Measurements from ENCODE around the gene RNF130.

DNA sequence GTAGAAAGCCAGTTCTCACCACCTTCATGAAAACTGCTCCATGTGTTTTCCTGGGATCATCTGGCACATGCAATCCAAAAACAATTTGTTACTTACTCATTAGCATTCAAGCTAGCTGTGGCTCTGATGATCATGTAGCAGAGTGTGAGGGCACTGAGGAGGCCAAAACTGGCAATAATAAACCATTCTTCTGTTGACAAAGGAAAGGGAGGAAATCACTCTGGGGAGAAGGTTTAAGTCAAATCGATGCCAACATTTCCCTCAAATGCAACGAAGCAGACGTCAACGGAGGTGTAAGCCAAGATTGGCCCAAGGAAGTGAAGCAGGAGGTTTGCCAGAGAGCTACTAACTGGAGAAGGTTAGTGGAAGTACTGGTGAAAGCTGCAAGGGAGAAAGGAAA lies 108.2 kb downstream of the RNF130 start:
- TF ChIP-seq, protein P1, sequence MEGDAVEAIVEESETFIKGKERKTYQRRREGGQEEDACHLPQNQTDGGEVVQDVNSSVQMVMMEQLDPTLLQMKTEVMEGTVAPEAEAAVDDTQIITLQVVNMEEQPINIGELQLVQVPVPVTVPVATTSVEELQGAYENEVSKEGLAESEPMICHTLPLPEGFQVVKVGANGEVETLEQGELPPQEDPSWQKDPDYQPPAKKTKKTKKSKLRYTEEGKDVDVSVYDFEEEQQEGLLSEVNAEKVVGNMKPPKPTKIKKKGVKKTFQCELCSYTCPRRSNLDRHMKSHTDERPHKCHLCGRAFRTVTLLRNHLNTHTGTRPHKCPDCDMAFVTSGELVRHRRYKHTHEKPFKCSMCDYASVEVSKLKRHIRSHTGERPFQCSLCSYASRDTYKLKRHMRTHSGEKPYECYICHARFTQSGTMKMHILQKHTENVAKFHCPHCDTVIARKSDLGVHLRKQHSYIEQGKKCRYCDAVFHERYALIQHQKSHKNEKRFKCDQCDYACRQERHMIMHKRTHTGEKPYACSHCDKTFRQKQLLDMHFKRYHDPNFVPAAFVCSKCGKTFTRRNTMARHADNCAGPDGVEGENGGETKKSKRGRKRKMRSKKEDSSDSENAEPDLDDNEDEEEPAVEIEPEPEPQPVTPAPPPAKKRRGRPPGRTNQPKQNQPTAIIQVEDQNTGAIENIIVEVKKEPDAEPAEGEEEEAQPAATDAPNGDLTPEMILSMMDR (IDR thresholded peaks at IDR 0.05) = no peak
- TF ChIP-seq POLR2A (IDR thresholded peaks at IDR 0.05) = no peak
- no peak for TF ChIP-seq EP300 (IDR thresholded peaks at IDR 0.05)
- TF ChIP-seq POLR2AphosphoS5 (IDR thresholded peaks at IDR 0.05) = no peak
